ENCODE measurements around the gene PRKCQ.

GRCh38 chr10:6537770-6538169 is 42.3 kb downstream of the PRKCQ start:
- TF ChIP-seq CTCF (IDR thresholded peaks at IDR 0.05; ENCODE audit: insufficient read depth, low read length, poor library complexity, severe bottlenecking) = no peak
- TF ChIP-seq EZH2phosphoT487 (conservative IDR thresholded peaks at IDR 0.05; ENCODE audit: low read length) = no peak
